Natural killer cell (primary cell): Measurements from ENCODE around the gene BMP8A. TPM values are rescaled to one million over a fixed set of nuclear protein-coding genes. Genes with fewer than 3 reads are reported as not detected.
A peak's percentile ranks its signal among the peaks of the same experiment; 100 is the strongest.
"Not testable (repeated sequence)": the region's sequence is repeated elsewhere in the genome, so short reads cannot be mapped to it uniquely, and the experiment has no call there.

Experiments used
- ATAC-seq, 3 donors: fragments of 150-1000 bp in 2 of 3; fragments of 200-7000 bp in 1 of 3; cut with Tn5 transposase; 1 replicate in 1 of 3; 2 replicates in 2 of 3; pipeline ENCODE4 v1.10.0; 2021; ENCODE audit warnings: mild to moderate bottlenecking in 2 of 3, moderate library complexity in 2 of 3
- DNase-seq, 2 donors: peaks; one replicate each; pipeline versions ENCODE4 v3.0.0 to v3.0.0-alpha.2; 2013 to 2021; ENCODE audit warnings: mixed read lengths in 1 of 2
- H3K27ac ChIP-seq: one replicate; pipeline ENCODE4 v1.5.1; 2013; ENCODE audit warnings: mild to moderate bottlenecking, low read length
- H3K27me3 ChIP-seq: one replicate; pipeline ENCODE4 v1.6.1; 2013; ENCODE audit warnings: low read length; ENCODE audit not compliant: control insufficient read depth, insufficient read depth
- H3K36me3 ChIP-seq: one replicate; pipeline ENCODE4 v1.6.1; 2013; ENCODE audit warnings: low read length; ENCODE audit not compliant: control insufficient read depth, insufficient read depth
- H3K4me1 ChIP-seq: one replicate; pipeline ENCODE4 v1.6.1; 2013; ENCODE audit warnings: low read length; ENCODE audit not compliant: control insufficient read depth, insufficient read depth
- H3K4me3 ChIP-seq: one replicate; pipeline ENCODE4 v1.5.1; 2013; ENCODE audit warnings: low read length
- H3K9me3 ChIP-seq: one replicate; pipeline ENCODE4 v1.6.1; 2013; ENCODE audit warnings: low read length; ENCODE audit not compliant: control insufficient read depth, insufficient read depth
- H3K27ac Mint-ChIP-seq, 2 donors: one replicate each; pipeline ENCODE4 v1.8.0; 2022; ENCODE audit warnings: mild to moderate bottlenecking in 2 of 2, mixed read lengths in 2 of 2, moderate library complexity in 1 of 2
- H3K27me3 Mint-ChIP-seq, 2 donors: one replicate each; pipeline ENCODE4 v1.8.0; 2022; ENCODE audit warnings: low read depth in 2 of 2, mixed read lengths in 2 of 2
- H3K36me3 Mint-ChIP-seq: one replicate; pipeline ENCODE4 v1.8.0; 2022; ENCODE audit warnings: mixed read lengths
- H3K4me1 Mint-ChIP-seq, 2 donors: one replicate each; pipeline ENCODE4 v1.8.0; 2022; ENCODE audit warnings: mixed read lengths in 2 of 2
- H3K4me3 Mint-ChIP-seq: one replicate; pipeline ENCODE4 v1.8.0; 2022; ENCODE audit warnings: mild to moderate bottlenecking, moderate library complexity, mixed read lengths
- H3K9me3 Mint-ChIP-seq, 2 donors: one replicate each; pipeline ENCODE4 v1.8.0; 2022; ENCODE audit warnings: mixed read lengths in 2 of 2
- CTCF ChIP-seq: fragments of 200-600 bp; IDR thresholded peaks from one replicate; pipeline ENCODE4 v1.8.0; 2022; ENCODE audit warnings: antibody characterized with exemption
- WGBS: methylation state at CpG from one replicate; pipeline ENCODE4 v1.1.7; 2013; ENCODE audit warnings: missing lambda C conversion rate; ENCODE audit not compliant: insufficient coverage; 5-methylcytosine and 5-hydroxymethylcytosine counted together
- intact Hi-C: fragments of 100-400 bp; cut with micrococcal nuclease; formaldehyde crosslinking; loops from one replicate; pipeline ENCODE4 v1.14.2; 2022
- total RNA-seq, 4 donors: library from RNA; stranded (reverse); fragments of 120-200 nt in 1 of 4; gene quantifications; one replicate each; pipeline versions ENCODE4 v1.2.3 to v1.2.4, GENCODE V29; 2013 to 2022

The BMP8A gene
- total RNA-seq, 3 donors from 2014 or later (not counting 1 experiment from before 2014, with no cell fraction given), result 0.29 to 1.6 (median 0.40) TPM

GRCh38 chr1:39509360-39510009 is 18.0 kb downstream of the BMP8A start:
- Mint-ChIP-seq H3K4me1 (peaks cover 13 to 19% of the 10 kb centered on the region in 2 donors), H3K36me3 (no peaks in the 10 kb centered on the region), H3K27me3 (peaks cover 0 to 20% of the 10 kb centered on the region in 2 donors), H3K27ac (peak overlapping the region; percentile 34 to 76), H3K9me3 (no peaks in the 10 kb centered on the region), H3K4me3 (peak overlapping the region; percentile 87)
- 10% methylated on average over 21 of the region's 22 CpGs for WGBS
- Histone ChIP-seq H3K4me3 (no peak overlapping the region), H3K4me1 (peaks cover 27% of the 10 kb centered on the region), H3K36me3 (no peaks in the 10 kb centered on the region), H3K9me3 (no peaks in the 10 kb centered on the region), H3K27ac (no peak overlapping the region), H3K27me3 (peaks cover 3% of the 10 kb centered on the region)
- peak; percentile 43 to 63 (median 58) for ATAC-seq
- DNase-seq, result no peak
- no peak for TF ChIP-seq CTCF
- intact Hi-C loops, result no loop called here

GRCh38 chr1:39510570-39511186 is 19.2 kb downstream of the BMP8A start:
- H3K36me3 Mint-ChIP-seq, ATAC-seq, H3K27ac ChIP-seq, H3K9me3 Mint-ChIP-seq, H3K9me3 ChIP-seq, intact Hi-C loops, H3K27ac Mint-ChIP-seq, H3K4me3 ChIP-seq, H3K36me3 ChIP-seq, DNase-seq, H3K27me3 ChIP-seq: not testable (repeated sequence)
- Mint-ChIP-seq H3K4me1 (peaks cover 13 to 19% of the 10 kb centered on the region in 2 donors), H3K4me3 (peak overlapping the region; percentile 28), H3K27me3 (peaks cover 0 to 22% of the 10 kb centered on the region in 2 donors)
- H3K4me1 ChIP-seq, result peaks cover 27% of the 10 kb centered on the region
- WGBS, result 94% methylated on average over 12 of the region's 20 CpGs

GRCh38 chr1:39511477-39511876 is 20.0 kb downstream of the BMP8A start:
- H3K36me3 ChIP-seq, H3K9me3 Mint-ChIP-seq, intact Hi-C loops, DNase-seq, H3K4me3 ChIP-seq, H3K9me3 ChIP-seq, H3K27me3 ChIP-seq, H3K27ac ChIP-seq, H3K36me3 Mint-ChIP-seq, ATAC-seq, H3K4me3 Mint-ChIP-seq, H3K27ac Mint-ChIP-seq: not testable (repeated sequence)
- Mint-ChIP-seq H3K4me1 (peaks cover 13 to 19% of the 10 kb centered on the region in 2 donors), H3K27me3 (peaks cover 0 to 22% of the 10 kb centered on the region in 2 donors)
- peaks cover 27% of the 10 kb centered on the region for H3K4me1 ChIP-seq
- 100% methylated on average over 3 of the region's 13 CpGs for WGBS

GRCh38 chr1:39512234-39512847 is 20.9 kb downstream of the BMP8A start:
- Mint-ChIP-seq H3K4me1 (peaks cover 13 to 19% of the 10 kb centered on the region in 2 donors), H3K27me3 (peaks cover 0 to 15% of the 10 kb centered on the region in 2 donors)
- H3K4me1 ChIP-seq, result peaks cover 27% of the 10 kb centered on the region
- no CpG with 5 or more reads among the region's 25 CpGs for WGBS
- H3K9me3 ChIP-seq, H3K4me3 ChIP-seq, H3K9me3 Mint-ChIP-seq, H3K27ac ChIP-seq, intact Hi-C loops, DNase-seq, H3K4me3 Mint-ChIP-seq, H3K27ac Mint-ChIP-seq, H3K36me3 ChIP-seq, H3K27me3 ChIP-seq, H3K36me3 Mint-ChIP-seq: not testable (repeated sequence)
- ATAC-seq, result peak in 1 of 3 donors; percentile 34

GRCh38 chr1:39514710-39515124 is 23.3 kb downstream of the BMP8A start:
- H3K27me3 ChIP-seq, intact Hi-C loops, H3K4me1 Mint-ChIP-seq, H3K9me3 Mint-ChIP-seq, H3K36me3 ChIP-seq, H3K27ac Mint-ChIP-seq, DNase-seq, H3K4me3 ChIP-seq, H3K27ac ChIP-seq, H3K36me3 Mint-ChIP-seq, H3K9me3 ChIP-seq, H3K4me3 Mint-ChIP-seq, H3K27me3 Mint-ChIP-seq: not testable (repeated sequence)
- 4% methylated on average over 30 of the region's 46 CpGs for WGBS
- ATAC-seq, result peak in 2 of 3 donors; percentile 50 to 55
- H3K4me1 ChIP-seq, result peaks cover 11% of the 10 kb centered on the region

- H3K27me3 Mint-ChIP-seq, H3K27ac ChIP-seq, H3K27ac Mint-ChIP-seq, H3K9me3 ChIP-seq, H3K27me3 ChIP-seq, H3K36me3 ChIP-seq, H3K4me1 ChIP-seq, H3K4me3 ChIP-seq, intact Hi-C loops, H3K9me3 Mint-ChIP-seq, H3K36me3 Mint-ChIP-seq, H3K4me3 Mint-ChIP-seq, H3K4me1 Mint-ChIP-seq: not testable (repeated sequence)
- peak in 1 of 2 donors; percentile 47 for DNase-seq
- ATAC-seq, result peak; percentile 24 to 71 (median 45)
- WGBS, result 0% methylated on average over 9 of the region's 78 CpGs
Observed at GRCh38 chr1:39515131-39516086, 24.0 kb downstream of the BMP8A start.
